LNCaP clone FGC (cell line): ENCODE results near the gene NCBP1.

Experiments used
- DNase-seq: peaks from one replicate; pipeline ENCODE4 v3.0.0-alpha.2; 2011; ENCODE audit warnings: low read depth
- H3K4me3 ChIP-seq: 2 replicates; pipeline ENCODE4 v1.5.1; 2011; ENCODE audit warnings: mild to moderate bottlenecking, low read depth, low read length, control low read depth
- TF ChIP-seq, protein P1 (sequence below): IDR thresholded peaks from 2 replicates; pipeline ENCODE4 v1.5.1; 2012; ENCODE audit warnings: mild to moderate bottlenecking; ENCODE audit not compliant: control insufficient read depth, insufficient read depth; ENCODE audit errors: extremely low read depth

NCBP1 gene

DNA sequence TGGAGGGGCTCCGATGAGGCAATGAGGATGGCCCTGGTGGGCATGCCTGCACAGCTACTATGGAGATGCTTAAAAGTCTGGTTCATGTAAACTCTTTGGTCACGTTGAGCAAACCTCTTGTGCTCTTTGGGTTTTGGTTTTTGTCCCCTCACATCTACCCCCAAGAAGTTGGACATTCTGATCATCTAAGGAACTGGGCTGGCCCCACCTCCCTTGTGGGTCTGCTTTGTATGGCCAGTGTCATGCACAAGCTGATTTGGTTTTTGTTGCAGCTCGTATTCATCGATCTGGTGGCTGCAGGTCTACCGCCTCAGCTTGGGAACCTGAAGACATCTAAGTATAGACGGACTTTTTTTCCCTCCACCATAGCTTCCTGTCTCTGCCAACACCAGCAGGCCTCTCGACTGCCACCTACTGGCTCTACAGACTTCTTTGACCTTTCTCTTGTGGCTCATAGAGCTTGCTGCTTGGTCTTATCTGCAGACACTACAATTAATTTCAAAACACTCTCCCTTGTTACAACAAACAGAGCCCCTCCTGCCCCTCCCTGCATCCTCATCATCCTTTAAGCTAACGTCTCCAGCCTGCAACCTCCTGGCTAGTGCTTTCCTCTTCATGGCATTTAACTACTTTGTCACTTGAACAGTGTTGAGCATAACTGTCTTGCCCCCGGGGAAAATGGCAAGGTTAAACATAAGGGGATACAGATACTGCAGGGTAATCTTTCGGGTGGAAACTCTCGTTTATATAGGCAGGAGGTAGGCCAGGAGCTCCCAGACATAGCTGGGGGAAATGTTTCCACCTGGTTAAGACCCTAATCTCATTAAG is 34.9 kb upstream of the NCBP1 start:
- no peak overlapping the region for H3K4me3 ChIP-seq
- DNase-seq, result peak; percentile 71
- TF ChIP-seq, protein P1, sequence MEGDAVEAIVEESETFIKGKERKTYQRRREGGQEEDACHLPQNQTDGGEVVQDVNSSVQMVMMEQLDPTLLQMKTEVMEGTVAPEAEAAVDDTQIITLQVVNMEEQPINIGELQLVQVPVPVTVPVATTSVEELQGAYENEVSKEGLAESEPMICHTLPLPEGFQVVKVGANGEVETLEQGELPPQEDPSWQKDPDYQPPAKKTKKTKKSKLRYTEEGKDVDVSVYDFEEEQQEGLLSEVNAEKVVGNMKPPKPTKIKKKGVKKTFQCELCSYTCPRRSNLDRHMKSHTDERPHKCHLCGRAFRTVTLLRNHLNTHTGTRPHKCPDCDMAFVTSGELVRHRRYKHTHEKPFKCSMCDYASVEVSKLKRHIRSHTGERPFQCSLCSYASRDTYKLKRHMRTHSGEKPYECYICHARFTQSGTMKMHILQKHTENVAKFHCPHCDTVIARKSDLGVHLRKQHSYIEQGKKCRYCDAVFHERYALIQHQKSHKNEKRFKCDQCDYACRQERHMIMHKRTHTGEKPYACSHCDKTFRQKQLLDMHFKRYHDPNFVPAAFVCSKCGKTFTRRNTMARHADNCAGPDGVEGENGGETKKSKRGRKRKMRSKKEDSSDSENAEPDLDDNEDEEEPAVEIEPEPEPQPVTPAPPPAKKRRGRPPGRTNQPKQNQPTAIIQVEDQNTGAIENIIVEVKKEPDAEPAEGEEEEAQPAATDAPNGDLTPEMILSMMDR, result peak; percentile 91

DNA sequence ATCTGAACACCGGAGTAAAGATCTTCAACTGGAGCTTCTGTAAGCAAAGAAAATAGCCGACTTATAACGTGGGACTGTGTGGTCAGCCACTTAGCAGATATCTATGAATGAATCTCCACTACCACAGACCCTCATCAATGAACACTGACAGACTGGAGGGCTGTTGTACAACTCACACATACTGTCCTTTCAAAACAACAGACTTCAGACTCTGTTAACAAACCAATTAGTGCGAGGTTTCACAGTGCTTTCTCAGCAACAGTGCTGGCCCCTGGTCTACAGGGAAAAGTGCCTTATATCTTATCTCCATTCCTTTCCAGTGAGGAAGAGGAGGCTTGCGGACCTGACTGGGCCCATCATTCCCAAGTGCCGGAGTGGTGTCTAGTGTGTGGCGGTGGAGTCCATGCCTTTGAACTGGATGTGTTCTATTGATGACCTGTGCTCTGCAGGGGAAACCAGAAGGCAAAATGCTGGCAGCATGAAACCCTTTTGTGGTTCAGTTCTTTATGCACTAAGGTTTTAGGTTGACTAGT is 34.2 kb upstream of the NCBP1 start:
- TF ChIP-seq, protein P1, result no peak
- no peak overlapping the region for H3K4me3 ChIP-seq
- no peak for DNase-seq

DNA sequence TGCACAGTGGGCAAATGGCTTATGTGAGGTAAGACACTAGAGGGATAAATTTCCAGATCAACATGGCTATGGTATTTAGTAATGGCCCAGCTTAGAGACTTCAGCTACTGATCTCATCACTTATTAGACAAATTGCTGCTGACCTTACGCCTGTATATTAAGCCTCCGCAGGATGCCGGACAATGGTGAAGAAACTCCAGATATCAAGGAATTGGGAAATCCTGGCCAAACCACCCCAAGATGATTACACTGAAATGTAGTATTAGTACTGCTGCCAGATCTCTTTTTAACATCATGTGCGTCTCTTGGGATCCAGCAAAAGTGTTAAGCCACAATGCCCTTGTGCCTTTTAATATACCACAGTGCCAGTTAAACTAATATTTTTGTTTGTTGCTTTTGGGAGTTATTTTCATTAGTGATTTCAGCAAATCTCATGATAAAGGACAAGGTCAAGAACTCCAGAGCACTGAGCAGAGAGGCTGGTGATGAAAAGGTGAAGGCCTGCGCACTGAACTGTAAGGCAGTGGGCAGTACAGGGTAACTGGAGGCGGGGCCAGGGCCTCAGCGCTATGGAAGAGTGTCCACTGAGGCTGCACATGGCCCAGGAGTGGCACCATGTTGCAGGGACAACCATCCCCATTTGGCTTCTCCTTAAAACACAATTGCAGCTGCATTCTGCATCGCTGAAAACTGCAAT is 32.9 kb upstream of the NCBP1 start:
- DNase-seq, result no peak
- no peak overlapping the region for H3K4me3 ChIP-seq
- TF ChIP-seq, protein P1, result no peak

DNA sequence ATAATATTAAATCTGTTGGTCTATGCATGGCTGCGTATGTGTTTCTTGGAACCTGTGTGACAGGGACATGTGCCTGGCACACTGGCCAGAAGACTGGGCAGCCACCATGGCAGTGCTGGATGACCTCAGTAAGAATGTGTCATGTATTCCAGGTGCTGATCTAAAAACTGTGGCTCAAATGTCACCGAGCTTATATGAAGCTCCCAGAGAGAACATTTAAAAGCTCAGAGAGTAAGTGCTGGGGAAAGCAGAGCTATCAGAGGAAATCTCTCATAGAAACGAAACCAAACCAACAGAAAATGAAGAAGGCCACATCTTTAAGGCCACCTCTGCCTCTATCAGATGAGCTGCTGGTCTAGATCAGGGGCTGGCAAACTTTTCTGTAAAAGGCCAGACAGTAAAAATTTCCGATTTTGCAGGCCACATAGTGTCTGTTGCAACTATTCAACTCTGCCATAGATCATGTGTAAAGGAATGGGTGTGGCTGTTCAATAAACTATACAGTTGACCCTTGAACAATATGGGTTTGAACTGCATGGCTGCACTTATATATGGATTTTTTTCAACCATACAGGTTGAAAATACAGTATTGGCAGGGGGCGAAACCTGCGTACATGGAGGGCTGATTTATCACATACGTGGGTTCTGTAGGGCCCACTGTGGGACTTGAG is 32.3 kb upstream of the NCBP1 start:
- H3K4me3 ChIP-seq, result no peak overlapping the region
- TF ChIP-seq, protein P1, result no peak
- no peak for DNase-seq

DNA sequence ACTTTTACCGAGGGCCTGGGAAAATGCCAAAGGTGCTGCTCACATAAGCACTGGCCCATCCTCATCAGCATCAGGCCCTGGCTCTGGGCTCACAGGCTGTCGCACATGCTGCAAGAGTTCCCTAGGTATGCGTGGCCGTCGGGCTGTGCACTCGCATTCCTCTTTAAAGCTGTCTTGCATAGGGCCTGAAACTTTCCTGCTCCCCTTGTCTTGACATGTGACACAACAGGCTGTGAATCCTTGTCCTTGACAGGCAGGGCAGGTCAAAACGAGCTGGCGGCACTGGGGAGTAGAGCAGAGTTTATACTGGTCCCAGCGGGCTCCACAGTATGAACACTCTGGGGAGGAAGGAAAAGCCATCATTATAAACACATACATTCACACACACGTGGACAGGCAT is 31.2 kb upstream of the NCBP1 start:
- TF ChIP-seq, protein P1, result no peak
- H3K4me3 ChIP-seq, result no peak overlapping the region
- DNase-seq, result no peak

DNA sequence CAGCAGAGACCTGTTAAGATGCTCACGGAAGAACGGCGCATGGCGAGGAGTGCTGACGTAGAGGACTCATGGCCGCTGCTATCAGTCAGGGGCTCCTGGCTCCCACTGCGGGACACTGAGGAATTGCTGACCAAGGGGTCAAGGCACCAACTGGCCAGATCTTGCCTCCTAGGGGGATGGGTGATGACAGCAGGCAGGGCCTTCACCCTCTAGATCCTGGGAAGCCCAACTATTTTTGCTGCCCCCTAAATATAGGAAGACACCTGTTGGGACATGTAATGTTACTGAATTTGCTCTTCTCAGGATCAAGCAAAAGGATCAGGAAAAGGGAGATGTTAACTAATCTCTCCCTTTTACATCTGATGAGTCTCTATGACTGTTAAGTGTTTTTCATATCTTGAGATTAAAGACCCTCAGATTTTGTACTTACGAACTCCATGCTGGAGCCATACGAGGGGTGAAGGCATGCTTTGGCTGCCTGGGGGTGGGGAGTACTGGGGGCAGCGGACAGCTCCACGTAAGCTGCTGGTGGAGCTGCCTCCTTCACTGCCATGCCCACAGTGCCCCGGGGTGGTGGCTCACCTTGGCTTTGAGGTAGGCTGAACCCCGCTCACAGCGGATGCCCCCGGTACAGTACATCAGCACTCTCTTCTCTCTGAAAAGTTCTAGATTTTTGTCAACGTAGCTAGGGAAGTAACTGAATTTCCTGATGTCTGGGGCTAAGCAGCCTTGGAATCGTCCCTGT is 28.5 kb upstream of the NCBP1 start:
- TF ChIP-seq, protein P1, result no peak
- no peak for DNase-seq
- no peak overlapping the region for H3K4me3 ChIP-seq
